A172 (cell line): Measurements from ENCODE around the gene POLE2. TPM values are rescaled to one million over a fixed set of nuclear protein-coding genes. Genes with fewer than 3 reads are reported as not detected.
"Not testable (repeated sequence)": the region's sequence is repeated elsewhere in the genome, so short reads cannot be mapped to it uniquely, and the experiment has no call there.

Experiments used
- DNase-seq: peaks from one replicate; pipeline ENCODE4 v3.0.0-alpha.2; 2015; ENCODE audit warnings: low spot score
- total RNA-seq: library from RNA; depleted of rRNA; stranded (reverse); fragments of >200 nt; shearing (Covaris generic); gene quantifications from 2 replicates; pipeline ENCODE4 v1.2.3, GENCODE V29; 2014

Gene POLE2
- total RNA-seq, 1 experiment from 2014 or later, result 9.4 TPM

DNA sequence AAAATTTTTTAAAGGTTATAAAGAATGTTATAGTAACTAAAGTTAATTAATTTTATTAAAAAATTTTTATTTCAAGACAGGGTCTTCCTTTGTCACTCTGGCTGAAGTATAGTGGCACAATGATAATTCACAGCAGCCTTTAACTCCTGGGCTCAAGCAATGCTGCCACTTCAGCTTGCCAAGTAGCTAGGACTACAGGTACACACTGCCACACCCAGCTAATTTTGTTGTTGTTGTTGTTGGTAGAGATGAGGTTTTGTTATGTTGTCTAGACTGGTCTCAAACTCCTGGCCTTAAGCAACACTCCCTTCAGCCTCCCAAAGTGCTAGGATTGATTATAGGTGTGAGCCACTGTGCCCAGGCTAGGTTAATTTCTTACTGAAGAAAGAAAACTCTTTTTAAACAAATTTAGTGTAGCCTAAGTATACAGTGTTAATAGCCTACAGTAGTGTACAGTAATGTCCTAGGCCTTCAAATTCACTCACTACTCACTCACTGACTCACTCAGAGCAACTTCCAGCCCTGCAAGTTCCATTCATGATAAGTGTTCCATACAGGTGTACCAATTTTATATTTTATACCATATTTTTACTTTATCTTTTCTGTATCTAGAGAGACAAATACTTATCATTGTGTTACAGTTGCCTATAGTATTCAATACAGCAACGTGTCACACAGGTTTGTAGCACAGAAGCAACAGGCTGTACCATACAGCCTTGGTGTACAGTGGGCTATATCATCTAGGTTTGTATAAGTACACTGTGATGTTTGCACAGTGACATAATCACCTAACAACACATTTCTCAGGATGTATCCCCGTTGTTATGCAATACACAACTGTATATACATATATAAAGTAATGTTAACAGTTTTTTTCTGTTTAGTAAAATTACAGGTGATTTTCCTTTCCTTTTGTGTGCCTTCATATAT lies 28.2 kb downstream of the POLE2 start:
- no peak for DNase-seq

DNA sequence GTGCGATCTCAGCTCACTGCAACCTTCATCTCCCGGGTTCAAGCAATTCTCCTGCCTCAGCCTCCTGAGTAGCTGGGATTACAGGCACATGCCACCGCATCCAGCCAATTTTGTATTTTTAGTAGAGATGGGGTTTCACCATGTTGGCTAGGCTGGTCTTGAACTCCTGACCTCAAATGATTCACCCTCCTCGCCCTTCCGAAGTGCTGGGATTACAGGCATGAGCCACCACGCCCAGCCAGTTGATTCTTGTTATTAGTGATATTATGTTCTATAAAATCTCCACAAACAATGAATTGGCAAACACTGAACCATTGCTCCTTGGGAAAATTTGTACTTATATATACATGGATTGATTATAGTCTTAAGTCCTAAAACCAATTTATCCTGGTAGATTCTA lies 30.5 kb downstream of the POLE2 start:
- not testable (repeated sequence) for DNase-seq

DNA sequence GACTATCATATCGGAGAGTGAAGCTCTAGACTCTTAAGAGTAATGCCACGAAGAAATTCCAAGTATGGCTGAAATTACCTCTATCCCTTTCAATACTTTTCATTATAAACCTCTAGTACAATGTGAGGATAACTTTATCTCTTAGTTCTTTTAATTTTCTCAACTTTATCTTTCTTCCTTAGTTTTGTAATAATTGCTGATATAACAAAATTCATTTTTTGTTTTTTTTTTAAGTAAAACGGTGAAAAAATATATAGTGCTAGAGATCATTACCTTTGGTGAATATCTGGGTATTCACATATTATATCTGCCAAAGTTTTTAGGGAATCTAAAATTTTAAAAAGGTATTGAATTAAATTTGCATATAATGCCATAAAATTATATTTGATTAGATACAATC lies 33.5 kb downstream of the POLE2 start:
- DNase-seq, result no peak

DNA sequence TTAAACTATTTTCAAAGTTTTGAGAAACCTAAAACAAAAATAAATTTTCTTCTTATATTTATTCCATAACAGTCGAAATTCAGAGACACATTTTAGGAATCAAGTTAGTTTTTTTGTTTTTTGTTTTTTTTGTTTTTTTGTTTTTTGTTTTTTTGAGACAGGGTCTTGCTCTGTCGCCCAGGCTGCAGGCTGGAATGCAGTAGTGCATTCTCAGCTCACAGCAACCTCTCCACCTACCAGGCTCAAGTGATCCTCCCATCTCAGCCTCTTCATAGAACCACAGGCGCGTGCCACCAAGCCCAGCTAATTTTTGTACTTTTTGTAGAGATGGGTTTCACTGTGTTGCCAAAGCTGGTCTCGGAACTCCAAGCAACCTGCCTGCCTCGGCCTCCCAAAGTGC lies 34.5 kb downstream of the POLE2 start:
- no peak for DNase-seq

DNA sequence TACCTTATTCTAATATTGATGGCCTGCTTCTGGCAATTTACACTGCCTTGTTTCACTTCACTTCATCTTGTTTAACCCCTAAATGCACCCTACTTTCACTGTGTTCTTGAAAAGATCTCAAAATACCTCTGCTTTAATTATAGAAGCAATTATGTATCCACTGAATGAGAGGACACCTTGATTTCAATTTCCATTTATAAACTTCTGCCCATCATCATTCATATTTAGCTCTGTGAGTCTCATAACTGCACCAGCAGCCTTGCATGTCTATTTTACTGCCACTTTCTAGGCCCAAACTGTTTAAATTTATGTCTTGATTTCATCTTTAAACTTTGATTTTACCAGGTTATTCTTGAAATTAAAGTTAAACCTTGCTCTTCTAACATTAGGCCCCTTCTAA lies 45.9 kb downstream of the POLE2 start:
- DNase-seq, result no peak

DNA sequence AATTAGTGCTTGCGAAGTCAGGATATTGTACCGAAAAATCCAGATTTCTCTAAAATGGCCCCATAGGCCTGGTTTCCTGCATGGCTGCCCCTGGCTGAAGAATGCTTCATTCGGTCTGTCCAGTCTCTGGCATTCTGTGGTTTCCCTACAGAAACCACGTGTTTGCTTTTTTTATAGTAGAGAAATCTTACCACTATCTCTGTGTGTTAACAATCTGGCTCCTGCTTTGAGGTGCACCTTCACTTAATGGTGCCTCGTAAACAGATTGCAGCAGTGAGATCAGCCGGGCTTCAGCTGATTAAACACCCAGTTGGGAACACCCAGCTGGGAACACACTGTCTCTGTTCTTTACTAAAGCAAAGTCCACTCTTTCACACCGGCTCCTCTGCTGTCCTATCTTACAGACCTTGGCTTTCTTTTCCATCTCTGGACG lies 46.3 kb downstream of the POLE2 start:
- peak; percentile 46 for DNase-seq

DNA sequence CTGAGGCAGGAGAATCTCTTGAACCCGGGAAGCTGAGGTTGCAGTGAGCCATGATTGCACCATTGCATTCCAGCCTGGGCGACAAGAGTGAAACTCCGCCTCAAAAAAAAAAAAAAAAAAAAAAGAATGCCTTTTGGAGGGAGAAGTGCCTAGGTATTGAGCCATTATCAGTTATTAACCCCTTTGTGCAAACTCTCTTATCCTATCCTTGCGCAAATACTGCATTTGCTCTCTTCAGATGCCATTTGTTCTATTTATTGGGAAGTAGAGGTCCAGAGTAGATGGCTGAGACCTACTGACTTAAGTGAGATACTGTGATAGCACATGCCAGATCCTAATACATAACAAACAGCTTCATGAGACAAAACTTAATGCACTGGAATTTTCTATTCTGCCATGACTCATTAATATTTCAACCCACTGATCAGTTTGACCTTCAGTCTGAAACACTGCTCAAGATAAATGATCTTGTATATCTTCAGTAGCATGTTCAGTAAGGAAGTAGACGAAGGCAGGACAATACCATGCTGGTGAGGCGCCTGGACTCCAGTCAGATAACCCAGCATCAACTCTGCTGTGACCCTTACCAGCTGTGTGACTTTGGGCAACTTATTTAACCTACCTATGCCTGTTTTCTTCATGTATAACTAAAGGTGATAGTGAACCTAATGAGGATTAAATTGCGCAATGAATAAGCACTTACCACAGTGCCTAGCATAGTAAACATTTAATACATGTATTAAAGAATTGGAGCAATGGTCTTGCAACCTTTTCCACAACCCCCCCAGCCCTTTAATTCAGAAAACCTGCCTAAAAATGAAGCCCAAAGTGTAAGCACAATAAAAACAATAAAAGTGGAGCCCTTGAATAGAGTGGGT lies 47.2 kb downstream of the POLE2 start:
- DNase-seq, result no peak

DNA sequence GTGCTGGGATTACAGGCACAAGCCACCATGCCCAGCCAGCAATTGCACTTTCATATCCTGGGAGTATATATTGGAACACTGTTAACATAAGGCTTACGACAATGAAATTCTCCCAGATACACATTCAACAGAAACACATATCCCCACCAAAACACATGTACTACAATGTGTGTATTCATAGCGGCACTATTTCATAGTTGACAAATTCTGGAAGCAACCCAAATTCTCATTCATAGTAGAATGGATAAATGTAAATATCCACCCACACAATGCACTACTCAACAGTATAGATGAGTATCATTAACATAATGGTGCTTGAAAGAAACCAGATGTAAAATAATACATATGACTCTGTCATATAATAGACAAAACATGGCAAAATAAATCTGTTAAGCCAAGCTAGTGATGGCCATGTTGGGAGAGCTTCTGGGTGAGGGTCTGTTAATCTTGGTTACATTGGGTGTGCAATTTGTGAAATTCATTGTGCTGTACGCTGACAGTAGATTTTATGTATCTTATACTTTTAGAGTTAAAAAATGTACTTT lies 50.4 kb downstream of the POLE2 start:
- no peak for DNase-seq

DNA sequence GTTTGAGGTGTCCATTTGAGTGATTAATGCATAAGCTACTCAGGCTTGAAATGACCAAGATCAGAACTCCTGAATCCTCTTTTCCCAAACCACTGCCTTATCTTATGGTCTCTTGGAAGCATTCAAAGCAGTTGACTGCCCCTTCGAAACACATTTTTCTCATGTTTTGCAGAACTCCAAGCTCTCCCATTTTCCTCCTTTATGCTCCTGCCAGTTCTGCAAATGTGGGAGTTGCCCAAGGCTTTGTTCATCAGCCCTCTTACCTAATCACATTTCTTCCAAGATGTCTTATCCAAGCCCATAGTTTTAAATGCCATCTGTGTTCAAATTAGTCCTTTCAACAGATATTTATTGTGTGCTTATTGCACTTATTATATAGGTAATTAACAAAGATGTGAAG lies 51.1 kb downstream of the POLE2 start:
- DNase-seq, result no peak

DNA sequence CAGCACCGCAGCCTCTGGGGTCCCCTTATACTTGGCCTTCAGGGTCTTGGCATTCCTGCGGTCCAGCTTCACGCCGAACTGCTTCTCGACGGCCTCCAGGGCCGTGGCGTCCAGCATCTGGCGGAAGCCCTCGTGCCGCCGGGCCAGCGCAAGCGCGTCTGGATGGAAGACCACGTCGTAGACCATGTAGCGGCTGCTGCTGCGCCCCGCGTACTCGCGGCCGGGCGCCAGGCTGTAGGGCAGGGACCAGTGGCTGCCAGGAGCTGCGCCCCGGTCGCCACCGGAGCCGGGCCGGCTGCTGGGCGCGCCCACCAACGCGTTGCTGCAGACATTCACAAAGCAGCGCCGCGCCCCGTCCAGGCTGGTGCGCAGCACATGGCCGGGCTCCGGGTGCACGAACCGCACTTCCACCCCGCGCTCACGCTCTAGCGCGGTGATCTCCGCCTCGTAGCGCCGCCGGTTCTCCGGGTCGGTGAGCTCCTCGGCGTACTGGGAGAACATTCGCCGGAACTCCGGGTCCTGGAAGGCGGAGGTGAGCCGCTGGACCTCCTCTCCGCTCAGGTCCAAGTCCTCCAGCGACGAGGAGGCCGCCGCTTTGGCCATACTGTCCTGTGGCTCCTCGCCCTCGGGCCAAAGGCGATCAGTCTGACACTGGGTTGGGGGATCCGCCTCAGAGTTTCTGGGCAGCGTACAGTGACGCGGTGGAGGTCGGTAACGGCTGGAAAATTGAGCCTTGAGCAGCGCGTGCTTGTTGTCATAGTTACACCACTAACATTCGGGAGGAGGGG lies 53.3 kb downstream of the POLE2 start, which contains the start of gene DNAAF2:
Gene DNAAF2, minus strand, starts transcription at position 698 of the 788 bp plus-strand sequence. Its CDS starts 95 bp downstream, at position 603.
- peak; percentile 18 for DNase-seq

DNA sequence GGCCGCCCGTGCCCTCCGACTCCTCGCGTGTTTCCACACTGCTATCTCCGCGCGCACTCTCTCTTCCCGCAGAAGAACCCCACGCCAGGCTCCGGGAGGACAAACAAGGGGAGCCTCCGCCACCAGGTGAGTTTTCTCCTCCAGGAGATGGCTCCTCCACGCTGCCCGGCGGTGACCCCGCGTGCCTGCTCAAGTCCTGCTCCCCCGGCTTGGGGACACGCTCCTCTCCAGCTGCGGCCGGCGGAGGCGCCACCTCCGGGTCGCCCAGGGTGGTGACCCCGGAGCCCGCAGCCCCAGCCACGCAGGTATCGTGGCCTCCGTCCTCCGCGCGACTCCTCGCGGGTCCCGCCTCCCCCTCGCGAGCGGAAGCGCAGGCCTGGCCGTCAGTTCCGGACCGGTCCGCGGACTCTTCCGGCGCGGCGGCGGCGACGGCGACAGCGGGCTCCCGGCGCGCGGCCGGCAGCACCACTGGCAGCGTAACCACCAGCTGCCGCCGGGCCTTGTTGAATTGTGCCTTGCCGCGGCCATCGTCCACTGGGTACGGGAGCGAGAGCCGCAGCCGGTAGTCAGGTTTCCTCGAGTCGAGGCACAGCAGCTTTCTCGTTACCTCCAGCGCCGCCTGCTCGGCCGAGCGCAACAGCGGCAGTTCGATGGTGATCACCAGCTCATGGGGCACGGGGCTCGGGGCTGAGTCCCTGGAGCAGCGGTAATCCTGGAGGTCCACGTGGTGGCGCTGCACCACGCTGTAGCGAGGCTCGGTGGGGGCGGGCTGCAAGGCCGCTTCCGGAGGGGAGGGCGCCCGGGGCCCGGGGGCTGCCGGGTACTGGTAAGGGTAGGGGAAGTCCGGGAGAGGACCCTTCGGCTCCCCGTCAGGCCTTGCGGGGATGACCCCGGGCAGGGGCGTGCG lies 54.1 kb downstream of the POLE2 start:
- DNase-seq, result peak; percentile 77

DNA sequence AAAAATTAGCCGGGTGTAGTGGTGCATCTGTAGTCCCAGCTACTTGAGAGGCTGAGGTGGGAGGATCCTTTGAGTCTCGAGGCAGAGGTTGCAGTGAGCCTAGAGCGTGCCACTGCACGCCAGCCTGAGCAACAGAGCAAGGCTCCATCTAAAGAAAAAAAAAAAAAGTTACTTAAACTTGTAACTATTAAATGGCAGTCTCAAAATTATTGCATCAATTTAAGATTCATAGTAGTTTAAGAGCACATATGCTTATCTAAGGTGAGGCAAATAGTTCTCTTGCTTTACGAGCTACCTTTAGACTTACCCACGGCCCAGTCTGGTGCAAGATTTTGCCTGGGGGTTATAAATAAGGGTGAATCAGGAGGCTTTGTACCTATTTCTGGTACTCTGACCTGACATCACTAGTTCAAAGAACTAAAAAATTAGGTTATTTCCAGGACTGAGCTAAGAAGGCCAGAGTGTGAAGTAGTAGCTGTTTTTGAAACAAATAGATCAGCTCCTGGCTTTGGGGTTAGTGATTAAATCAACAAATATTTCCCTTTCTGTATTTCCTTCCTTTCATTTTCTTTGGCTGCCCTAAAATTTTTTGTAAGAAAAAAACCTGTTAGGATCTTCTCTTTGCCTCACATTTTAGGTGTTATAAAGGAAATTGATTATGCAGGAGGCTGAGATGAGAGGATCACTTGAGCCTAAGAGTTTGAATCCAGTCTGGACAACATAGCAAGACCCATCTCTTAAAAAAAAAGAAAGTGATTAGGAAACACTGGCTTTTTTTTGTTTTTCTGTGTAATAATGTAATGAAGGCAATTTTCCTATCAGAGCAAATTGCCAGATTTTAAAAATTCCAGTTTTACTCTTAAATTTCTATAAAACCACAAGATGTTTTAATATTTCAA lies 63.8 kb downstream of the POLE2 start:
- DNase-seq, result no peak

DNA sequence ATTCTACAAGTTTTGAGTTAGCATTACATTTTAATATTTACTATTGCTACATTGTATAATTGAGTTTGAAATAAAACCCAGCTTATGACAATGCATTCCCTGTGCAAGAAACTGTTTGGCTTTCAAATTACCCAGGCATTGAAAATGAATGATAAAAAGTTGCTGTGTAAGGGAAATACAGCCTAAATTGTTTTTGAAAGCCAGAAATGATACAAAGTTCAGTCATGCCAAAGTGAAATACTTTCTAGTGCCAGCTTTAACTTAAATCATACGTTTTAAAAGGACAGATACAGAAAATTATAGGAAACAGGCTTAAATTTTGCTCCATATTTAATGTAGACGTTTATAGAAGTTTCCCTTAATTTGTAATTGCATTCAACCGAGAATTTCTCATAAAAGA lies 64.6 kb downstream of the POLE2 start:
- DNase-seq, result no peak

DNA sequence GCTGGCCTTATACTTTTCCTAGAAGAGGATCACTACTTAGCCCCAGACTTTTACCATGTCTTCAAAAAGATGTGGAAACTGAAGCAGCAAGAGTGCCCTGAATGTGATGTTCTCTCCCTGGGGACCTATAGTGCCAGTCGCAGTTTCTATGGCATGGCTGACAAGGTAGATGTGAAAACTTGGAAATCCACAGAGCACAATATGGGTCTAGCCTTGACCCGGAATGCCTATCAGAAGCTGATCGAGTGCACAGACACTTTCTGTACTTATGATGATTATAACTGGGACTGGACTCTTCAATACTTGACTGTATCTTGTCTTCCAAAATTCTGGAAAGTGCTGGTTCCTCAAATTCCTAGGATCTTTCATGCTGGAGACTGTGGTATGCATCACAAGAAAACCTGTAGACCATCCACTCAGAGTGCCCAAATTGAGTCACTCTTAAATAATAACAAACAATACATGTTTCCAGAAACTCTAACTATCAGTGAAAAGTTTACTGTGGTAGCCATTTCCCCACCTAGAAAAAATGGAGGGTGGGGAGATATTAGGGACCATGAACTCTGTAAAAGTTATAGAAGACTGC lies 65.9 kb downstream of the POLE2 start:
- no peak for DNase-seq

DNA sequence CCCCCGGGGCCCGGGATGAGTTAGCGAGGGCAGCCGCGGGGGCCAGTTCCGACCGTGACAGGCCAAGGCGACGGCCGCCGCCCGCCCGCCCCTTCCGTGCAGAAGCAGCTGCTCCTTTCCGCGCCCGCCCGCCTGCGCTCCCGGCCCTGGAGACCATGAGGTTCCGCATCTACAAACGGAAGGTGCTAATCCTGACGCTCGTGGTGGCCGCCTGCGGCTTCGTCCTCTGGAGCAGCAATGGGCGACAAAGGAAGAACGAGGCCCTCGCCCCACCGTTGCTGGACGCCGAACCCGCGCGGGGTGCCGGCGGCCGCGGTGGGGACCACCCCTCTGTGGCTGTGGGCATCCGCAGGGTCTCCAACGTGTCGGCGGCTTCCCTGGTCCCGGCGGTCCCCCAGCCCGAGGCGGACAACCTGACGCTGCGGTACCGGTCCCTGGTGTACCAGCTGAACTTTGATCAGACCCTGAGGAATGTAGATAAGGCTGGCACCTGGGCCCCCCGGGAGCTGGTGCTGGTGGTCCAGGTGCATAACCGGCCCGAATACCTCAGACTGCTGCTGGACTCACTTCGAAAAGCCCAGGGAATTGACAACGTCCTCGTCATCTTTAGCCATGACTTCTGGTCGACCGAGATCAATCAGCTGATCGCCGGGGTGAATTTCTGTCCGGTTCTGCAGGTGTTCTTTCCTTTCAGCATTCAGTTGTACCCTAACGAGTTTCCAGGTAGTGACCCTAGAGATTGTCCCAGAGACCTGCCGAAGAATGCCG lies 66.7 kb downstream of the POLE2 start:
- DNase-seq, result peak; percentile 26

DNA sequence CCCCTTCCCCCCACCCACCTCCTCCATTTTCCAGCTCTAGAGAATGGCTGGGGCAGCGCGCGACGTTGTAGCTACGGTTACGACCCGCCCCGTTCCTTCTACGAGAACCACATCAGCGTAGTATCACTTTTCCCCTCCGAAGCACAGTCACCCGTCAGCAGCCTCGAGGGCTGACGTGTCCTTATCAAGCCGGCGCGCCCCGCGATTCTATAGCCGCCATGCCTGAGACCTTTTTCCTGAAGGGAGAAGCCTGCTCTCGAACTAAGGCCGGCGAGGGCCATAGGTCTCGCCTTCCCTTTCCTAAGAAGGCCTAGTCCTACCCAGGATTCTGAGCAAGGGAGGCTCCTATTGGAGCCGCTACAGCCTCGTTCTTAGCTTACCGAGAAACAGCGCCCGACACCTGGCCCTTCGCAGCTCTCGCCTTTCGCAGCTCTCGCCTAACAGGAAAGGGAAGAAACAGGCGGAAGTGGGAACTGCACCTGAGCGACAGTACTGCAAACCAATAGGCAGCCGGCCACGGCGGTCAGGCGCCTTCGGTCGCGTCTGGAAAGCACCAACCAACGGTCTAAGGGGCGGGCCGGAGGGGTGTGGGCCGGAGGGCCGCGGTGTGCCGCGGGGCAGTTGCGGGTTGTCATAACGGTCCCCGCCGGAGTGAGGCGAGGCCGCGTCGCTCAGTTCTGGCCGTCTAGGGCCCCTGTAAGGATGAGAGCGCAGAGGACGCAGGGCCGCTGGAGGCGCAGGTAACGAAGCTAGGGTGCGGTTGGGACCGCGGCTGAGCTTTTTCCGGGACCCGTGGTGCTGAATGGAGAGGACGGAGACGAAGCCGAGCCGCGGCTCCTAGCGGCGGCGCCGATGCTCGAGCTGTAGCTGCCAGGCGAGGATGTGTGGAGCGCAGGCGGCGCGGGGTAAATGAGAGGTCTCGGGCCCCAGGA lies 67.6 kb downstream of the POLE2 start, which contains the start of the genes MGAT2 and RPL36AL:
Gene MGAT2, plus strand, starts transcription at position 618 of the 932 bp plus-strand sequence. CDS start 470 bp downstream, outside the sequence.
Gene RPL36AL, minus strand, starts transcription at position 445 of the 932 bp plus-strand sequence. CDS start 1,522 bp downstream, outside the sequence.
- DNase-seq, result peak; percentile 92

DNA sequence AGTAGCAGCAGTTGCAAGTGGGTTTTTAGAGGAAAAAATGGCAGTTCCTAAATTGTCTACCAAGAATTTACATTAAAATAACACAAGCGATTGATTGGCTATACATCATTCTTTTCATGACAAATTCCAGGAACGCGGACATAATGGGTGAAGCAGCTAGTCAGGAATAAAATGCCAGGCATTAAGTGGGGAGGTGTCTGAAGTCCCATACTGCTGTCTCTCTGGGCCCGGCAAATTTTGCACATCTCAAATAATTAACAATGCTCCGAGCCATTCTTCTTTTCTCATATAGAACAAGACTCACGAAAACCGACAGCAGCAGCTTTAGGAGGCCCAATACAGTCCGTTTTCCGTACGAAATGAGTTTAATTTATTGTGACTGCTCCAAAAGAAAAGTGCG lies 68.3 kb downstream of the POLE2 start:
- DNase-seq, result no peak
